IMR-90 (cell line): ENCODE data around the gene GPI. TPM values are rescaled to one million over a fixed set of nuclear protein-coding genes. Genes with fewer than 3 reads are reported as not detected.

Experiments used
- ATAC-seq: fragments of 200-7000 bp; cut with Tn5 transposase; 2 replicates; pipeline ENCODE4 v1.9.1; 2020; ENCODE audit warnings: low read depth, mild to moderate bottlenecking, moderate library complexity
- BruUV-seq: library from RNA; stranded (reverse); fragments of 400-500 nt; replicated peaks from 2 replicates; lab custom pipeline; 2021; lab: Mats Ljungman, UMichigan
- CTCF ChIA-PET: fragments of 300-600 bp; formaldehyde crosslinking; extraction: SDS; loops from one replicate; lab custom pipeline; 2021; ENCODE audit warnings: antibody characterized with exemption; lab: Yijun Ruan, JAX
- POLR2A ChIA-PET: fragments of 300-600 bp; sonication (Branson Sonifier 250); formaldehyde crosslinking; loops from one replicate; lab custom pipeline; 2022; ENCODE audit warnings: antibody characterized with exemption; ENCODE audit not compliant: unreplicated experiment; lab: Charles Lee
- DNase-seq: peaks from one replicate; pipeline ENCODE4 v3.0.0; 2013
- H2AFZ ChIP-seq: replicated peaks from 2 replicates; pipeline ENCODE3; 2013; ENCODE audit warnings: low read length, mild to moderate bottlenecking; ENCODE audit not compliant: poor library complexity
- H2AK5ac ChIP-seq: 2 replicates; pipeline ENCODE4 v1.6.1; 2013; ENCODE audit warnings: low read depth, low read length, inconsistent platforms
- H2AK9ac ChIP-seq: replicated peaks from 2 replicates; pipeline ENCODE3; 2013; ENCODE audit warnings: mild to moderate bottlenecking, low read depth, low read length, moderate library complexity; ENCODE audit not compliant: poor library complexity
- H2BK120ac ChIP-seq: 2 replicates; pipeline ENCODE4 v1.6.1; 2013; ENCODE audit warnings: low read depth, low read length, inconsistent platforms
- H2BK15ac ChIP-seq: 3 replicates; pipeline ENCODE4 v1.6.1; 2013; ENCODE audit warnings: low read depth, low read length, inconsistent platforms
- H2BK20ac ChIP-seq: 2 replicates; pipeline ENCODE4 v1.6.1; 2013; ENCODE audit warnings: low read depth, mild to moderate bottlenecking, inconsistent platforms, low read length, moderate library complexity
- H2BK5ac ChIP-seq: 2 replicates; pipeline ENCODE4 v1.6.1; 2013; ENCODE audit warnings: mild to moderate bottlenecking, low read depth, low read length, inconsistent platforms; ENCODE audit not compliant: poor library complexity, severe bottlenecking
- H3K14ac ChIP-seq: replicated peaks from 2 replicates; pipeline ENCODE4 v1.6.1; 2013; ENCODE audit warnings: low read depth, low read length, inconsistent platforms
- H3K18ac ChIP-seq: 2 replicates; pipeline ENCODE4 v1.6.1; 2013; ENCODE audit warnings: low read depth, low read length, control low read depth
- H3K23ac ChIP-seq: 2 replicates; pipeline ENCODE4 v1.6.1; 2013; ENCODE audit warnings: low read depth, low read length, inconsistent platforms
- H3K27ac ChIP-seq: 2 replicates; pipeline ENCODE4 v1.5.1; 2013; ENCODE audit warnings: mild to moderate bottlenecking, control low read depth, low read length; ENCODE audit not compliant: insufficient read depth
- H3K27me3 ChIP-seq: 2 replicates; pipeline ENCODE4 v1.6.1; 2013; ENCODE audit warnings: low read length; ENCODE audit not compliant: control insufficient read depth, insufficient read depth
- H3K36me3 ChIP-seq: 2 replicates; pipeline ENCODE4 v1.6.1; 2013; ENCODE audit warnings: low read length, mixed read lengths; ENCODE audit not compliant: control insufficient read depth, insufficient read depth
- H3K4ac ChIP-seq: 2 replicates; pipeline ENCODE4 v1.6.1; 2013; ENCODE audit warnings: low read depth, low read length, inconsistent platforms
- H3K4me1 ChIP-seq: 2 replicates; pipeline ENCODE4 v1.6.1; 2013; ENCODE audit warnings: low read length, mixed read lengths; ENCODE audit not compliant: control insufficient read depth, insufficient read depth
- H3K4me2 ChIP-seq: 2 replicates; pipeline ENCODE4 v1.6.1; 2013; ENCODE audit warnings: low read depth, mild to moderate bottlenecking, control low read depth, low read length, moderate library complexity
- H3K4me3 ChIP-seq: 2 replicates; pipeline ENCODE4 v1.5.1; 2013; ENCODE audit warnings: low read depth, mild to moderate bottlenecking, control low read depth, low read length, moderate library complexity; ENCODE audit not compliant: insufficient read depth
- H3K56ac ChIP-seq: 2 replicates; pipeline ENCODE4 v1.6.1; 2013; ENCODE audit warnings: low read length, inconsistent platforms; ENCODE audit not compliant: insufficient read depth; ENCODE audit errors: extremely low read depth
- H3K79me1 ChIP-seq, 2 experiments: 2 replicates each; pipeline ENCODE4 v1.6.1; 2013; ENCODE audit warnings: low read length in 2 of 2, inconsistent platforms in 1 of 2, low read depth in 1 of 2
- H3K9ac ChIP-seq: 2 replicates; pipeline ENCODE4 v1.6.1; 2013; ENCODE audit warnings: low read depth, low read length, control low read depth
- H3K9me1 ChIP-seq: 2 replicates; pipeline ENCODE4 v1.6.1; 2013; ENCODE audit warnings: low read length, inconsistent platforms; ENCODE audit not compliant: insufficient read depth
- H3K9me3 ChIP-seq: 2 replicates; pipeline ENCODE4 v1.6.1; 2013; ENCODE audit warnings: low read length; ENCODE audit not compliant: control insufficient read depth, insufficient read depth
- H4K20me1 ChIP-seq: 2 replicates; pipeline ENCODE4 v1.6.1; 2013; ENCODE audit warnings: low read length, inconsistent platforms; ENCODE audit not compliant: insufficient read depth
- H4K5ac ChIP-seq: 2 replicates; pipeline ENCODE4 v1.6.1; 2013; ENCODE audit warnings: mild to moderate bottlenecking, low read depth, low read length, control low read depth
- H4K8ac ChIP-seq, 2 experiments: 2 replicates each; pipeline ENCODE4 v1.6.1; 2013; ENCODE audit warnings: low read depth in 2 of 2, low read length in 2 of 2, control low read depth in 1 of 2, inconsistent platforms in 1 of 2
- H4K91ac ChIP-seq: 2 replicates; pipeline ENCODE4 v1.6.1; 2013; ENCODE audit warnings: low read depth, low read length, inconsistent platforms; ENCODE audit not compliant: insufficient read depth
- BHLHE40 ChIP-seq: fragments of 150-350 bp; IDR thresholded peaks from 2 replicates; pipeline ENCODE4 v1.6.1; 2016; ENCODE audit warnings: mild to moderate bottlenecking, low read depth, low read length
- CHD1 ChIP-seq: IDR thresholded peaks from 2 replicates; pipeline ENCODE4 v1.6.1; 2012; ENCODE audit warnings: low read depth, low read length, improper control_type of control experiment
- FOS ChIP-seq: fragments of 150-350 bp; IDR thresholded peaks from 2 replicates; pipeline ENCODE4 v1.6.1; 2016; ENCODE audit warnings: low read depth, low read length
- MAFK ChIP-seq: IDR thresholded peaks from 2 replicates; pipeline ENCODE4 v1.6.1; 2012; ENCODE audit warnings: low read depth, low read length, improper control_type of control experiment
- MAZ ChIP-seq: IDR thresholded peaks from 2 replicates; pipeline ENCODE4 v1.6.1; 2012; ENCODE audit warnings: low read depth, mild to moderate bottlenecking, low read length, improper control_type of control experiment, moderate library complexity, borderline replicate concordance
- MXI1 ChIP-seq: IDR thresholded peaks from 2 replicates; pipeline ENCODE4 v1.6.1; 2012; ENCODE audit warnings: low read depth, mild to moderate bottlenecking, low read length, moderate library complexity, borderline replicate concordance
- NFE2L2 ChIP-seq: fragments of 150-350 bp; IDR thresholded peaks from 2 replicates; pipeline ENCODE4 v1.6.1; 2016; ENCODE audit warnings: low read depth, mild to moderate bottlenecking, low read length
- RFX5 ChIP-seq: IDR thresholded peaks from 2 replicates; pipeline ENCODE4 v1.8.0; 2012; ENCODE audit warnings: low read depth, mild to moderate bottlenecking, low read length, moderate library complexity
- WGBS, 2 experiments: methylation state at CpG; one replicate each; pipeline versions ENCODE4 v1.1.5 to v1.1.7; 2013; ENCODE audit warnings: missing lambda C conversion rate in 2 of 2; ENCODE audit not compliant: insufficient read length in 1 of 2; ENCODE audit errors: extremely low coverage in 2 of 2; 5-methylcytosine and 5-hydroxymethylcytosine counted together
- dilution Hi-C: fragments of 300-500 bp; cut with HindIII; formaldehyde crosslinking; loops from one replicate; pipeline ENCODE4 v1.14.3; 2018; ENCODE audit warnings: low sequenced_read_pairs; ENCODE audit not compliant: unreplicated experiment
- in situ Hi-C: fragments of 300-500 bp; cut with MboI; formaldehyde crosslinking; loops from 3 replicates; pipeline ENCODE4 v1.14.3; 2019; ENCODE audit warnings: low sequenced_read_pairs, inconsistent platforms, mixed read lengths
- intact Hi-C: fragments of 100-400 bp; cut with micrococcal nuclease; formaldehyde crosslinking; loops from 2 replicates; pipeline ENCODE4 v1.10.0; 2022
- polyA plus RNA-seq, 3 experiments: library from polyadenylated mRNA; depleted of rRNA; stranded (reverse); fragments of >200 nt; gene quantifications; 2 replicates each; pipeline ENCODE4 v1.2.3, GENCODE V29; 2012; ENCODE audit warnings: low replicate concordance in 1 of 3
- total RNA-seq: library from RNA; depleted of rRNA; stranded (reverse); fragments of >200 nt; gene quantifications from 2 replicates; pipeline ENCODE4 v1.2.3, GENCODE V29; 2012
- TF ChIP-seq, protein P1 (sequence below): conservative IDR thresholded peaks from 2 replicates; pipeline ENCODE4 v1.5.1; 2012; ENCODE audit warnings: mild to moderate bottlenecking, low read depth, low read length, improper control_type of control experiment
- TF ChIP-seq, protein P2 (sequence below): fragments of 150-350 bp; IDR thresholded peaks from 2 replicates; pipeline ENCODE4 v1.6.1; 2017; ENCODE audit warnings: mild to moderate bottlenecking, antibody characterized with exemption, low read length, low read depth
- TF ChIP-seq, protein P3 (sequence below): fragments of 150-350 bp; IDR thresholded peaks from 2 replicates; pipeline ENCODE4 v1.6.1; 2016; ENCODE audit warnings: low read depth, mild to moderate bottlenecking, low read length, moderate library complexity, borderline replicate concordance

The GPI gene
- total and polyA plus RNA-seq, 2 of the 4 experiments (the other 2 are of a cell fraction), result 147 to 239 TPM

DNA sequence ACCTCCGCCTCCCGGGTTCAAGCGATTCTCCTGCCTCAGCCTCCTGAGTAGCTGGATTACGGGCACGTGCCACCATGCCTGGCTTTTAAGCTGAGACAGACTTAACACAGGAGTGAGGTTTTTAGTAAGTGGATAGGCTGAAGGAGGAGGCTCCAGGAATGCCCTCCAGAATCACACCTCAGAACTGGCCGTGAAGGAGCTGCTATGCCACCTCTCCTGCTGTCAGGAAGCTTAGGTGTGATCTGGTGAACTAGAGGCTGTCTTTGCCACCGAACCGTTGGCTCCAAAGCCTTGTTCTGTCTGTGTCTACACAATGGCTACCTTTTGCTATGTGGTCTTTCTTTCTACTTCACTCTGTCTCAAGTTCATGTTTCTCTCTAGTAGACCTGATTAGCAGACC lies 43.4 kb downstream of the GPI start:
- Histone ChIP-seq H3K4ac (no peak overlapping the region), H4K8ac (no peak overlapping the region), H3K36me3 (peaks cover 11% of the 10 kb centered on the region), H2BK15ac (no peak overlapping the region), H3K9me3 (no peaks in the 10 kb centered on the region), H2AK5ac (no peak overlapping the region), H2AK9ac (no peak overlapping the region), H3K9me1 (no peaks in the 10 kb centered on the region), H3K27ac (no peak overlapping the region), H3K9ac (no peak overlapping the region), H3K27me3 (no peaks in the 10 kb centered on the region), H2BK5ac (no peak overlapping the region), H4K5ac (no peak overlapping the region), H4K20me1 (no peaks in the 10 kb centered on the region; the same call in 1 of the 2 replicates), H3K79me1 (peaks cover 3 to 12% of the 10 kb centered on the region in 2 experiments; a peak in 3 of 4 replicates), H2AFZ (no peak overlapping the region), H3K4me2 (no peak overlapping the region), H2BK20ac (no peak overlapping the region), H3K23ac (no peak overlapping the region), H3K56ac (no peak overlapping the region), H3K4me1 (peaks cover 2% of the 10 kb centered on the region; the same call in 1 of the 2 replicates), H2BK120ac (no peak overlapping the region), H3K18ac (no peak overlapping the region), H3K4me3 (no peak overlapping the region), H3K14ac (no peak overlapping the region), H4K91ac (no peak overlapping the region)
- TF ChIP-seq NFE2L2 (no peak), MXI1 (no peak), BHLHE40 (no peak), CHD1 (no peak), MAFK (no peak), MAZ (no peak), FOS (no peak), RFX5 (no peak)
- TF ChIP-seq, protein P1, sequence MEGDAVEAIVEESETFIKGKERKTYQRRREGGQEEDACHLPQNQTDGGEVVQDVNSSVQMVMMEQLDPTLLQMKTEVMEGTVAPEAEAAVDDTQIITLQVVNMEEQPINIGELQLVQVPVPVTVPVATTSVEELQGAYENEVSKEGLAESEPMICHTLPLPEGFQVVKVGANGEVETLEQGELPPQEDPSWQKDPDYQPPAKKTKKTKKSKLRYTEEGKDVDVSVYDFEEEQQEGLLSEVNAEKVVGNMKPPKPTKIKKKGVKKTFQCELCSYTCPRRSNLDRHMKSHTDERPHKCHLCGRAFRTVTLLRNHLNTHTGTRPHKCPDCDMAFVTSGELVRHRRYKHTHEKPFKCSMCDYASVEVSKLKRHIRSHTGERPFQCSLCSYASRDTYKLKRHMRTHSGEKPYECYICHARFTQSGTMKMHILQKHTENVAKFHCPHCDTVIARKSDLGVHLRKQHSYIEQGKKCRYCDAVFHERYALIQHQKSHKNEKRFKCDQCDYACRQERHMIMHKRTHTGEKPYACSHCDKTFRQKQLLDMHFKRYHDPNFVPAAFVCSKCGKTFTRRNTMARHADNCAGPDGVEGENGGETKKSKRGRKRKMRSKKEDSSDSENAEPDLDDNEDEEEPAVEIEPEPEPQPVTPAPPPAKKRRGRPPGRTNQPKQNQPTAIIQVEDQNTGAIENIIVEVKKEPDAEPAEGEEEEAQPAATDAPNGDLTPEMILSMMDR, result no peak
- TF ChIP-seq, protein P2, sequence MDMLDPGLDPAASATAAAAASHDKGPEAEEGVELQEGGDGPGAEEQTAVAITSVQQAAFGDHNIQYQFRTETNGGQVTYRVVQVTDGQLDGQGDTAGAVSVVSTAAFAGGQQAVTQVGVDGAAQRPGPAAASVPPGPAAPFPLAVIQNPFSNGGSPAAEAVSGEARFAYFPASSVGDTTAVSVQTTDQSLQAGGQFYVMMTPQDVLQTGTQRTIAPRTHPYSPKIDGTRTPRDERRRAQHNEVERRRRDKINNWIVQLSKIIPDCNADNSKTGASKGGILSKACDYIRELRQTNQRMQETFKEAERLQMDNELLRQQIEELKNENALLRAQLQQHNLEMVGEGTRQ, result no peak
- TF ChIP-seq, protein P3, sequence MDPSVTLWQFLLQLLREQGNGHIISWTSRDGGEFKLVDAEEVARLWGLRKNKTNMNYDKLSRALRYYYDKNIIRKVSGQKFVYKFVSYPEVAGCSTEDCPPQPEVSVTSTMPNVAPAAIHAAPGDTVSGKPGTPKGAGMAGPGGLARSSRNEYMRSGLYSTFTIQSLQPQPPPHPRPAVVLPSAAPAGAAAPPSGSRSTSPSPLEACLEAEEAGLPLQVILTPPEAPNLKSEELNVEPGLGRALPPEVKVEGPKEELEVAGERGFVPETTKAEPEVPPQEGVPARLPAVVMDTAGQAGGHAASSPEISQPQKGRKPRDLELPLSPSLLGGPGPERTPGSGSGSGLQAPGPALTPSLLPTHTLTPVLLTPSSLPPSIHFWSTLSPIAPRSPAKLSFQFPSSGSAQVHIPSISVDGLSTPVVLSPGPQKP, result no peak
- POLR2A ChIA-PET, result no interaction called here
- CTCF ChIA-PET, result no interaction called here
- in situ Hi-C loops (no loop called here), dilution Hi-C loops (no loop called here), intact Hi-C loops (no loop called here)
- ATAC-seq, result no peak
- BruUV-seq, result no TSS peak
- DNase-seq, result no peak
- WGBS, 2 experiments, result no CpG with 5 or more reads among the region's 8 CpGs
